ENCODE results near the gene SNAI3.

GRCh38 chr16:88665570-88665969 lies 20.7 kb downstream of the SNAI3 start:
- TF ChIP-seq CTCF (IDR thresholded peaks at IDR 0.05; ENCODE audit: insufficient read depth, low read length, poor library complexity, severe bottlenecking) (no peak), EZH2phosphoT487 (conservative IDR thresholded peaks at IDR 0.05; ENCODE audit: low read length) (no peak)

All from SU-DHL-6 (cell line).